ENCODE measurements around the gene PRSS50. TPM values are rescaled to one million over a fixed set of nuclear protein-coding genes. Genes with fewer than 3 reads are reported as not detected.

The PRSS50 gene
- total and polyA plus RNA-seq, 2 donors (not counting 3 experiments of a cell fraction or from before 2014, with no cell fraction given) = not detected

DNA sequence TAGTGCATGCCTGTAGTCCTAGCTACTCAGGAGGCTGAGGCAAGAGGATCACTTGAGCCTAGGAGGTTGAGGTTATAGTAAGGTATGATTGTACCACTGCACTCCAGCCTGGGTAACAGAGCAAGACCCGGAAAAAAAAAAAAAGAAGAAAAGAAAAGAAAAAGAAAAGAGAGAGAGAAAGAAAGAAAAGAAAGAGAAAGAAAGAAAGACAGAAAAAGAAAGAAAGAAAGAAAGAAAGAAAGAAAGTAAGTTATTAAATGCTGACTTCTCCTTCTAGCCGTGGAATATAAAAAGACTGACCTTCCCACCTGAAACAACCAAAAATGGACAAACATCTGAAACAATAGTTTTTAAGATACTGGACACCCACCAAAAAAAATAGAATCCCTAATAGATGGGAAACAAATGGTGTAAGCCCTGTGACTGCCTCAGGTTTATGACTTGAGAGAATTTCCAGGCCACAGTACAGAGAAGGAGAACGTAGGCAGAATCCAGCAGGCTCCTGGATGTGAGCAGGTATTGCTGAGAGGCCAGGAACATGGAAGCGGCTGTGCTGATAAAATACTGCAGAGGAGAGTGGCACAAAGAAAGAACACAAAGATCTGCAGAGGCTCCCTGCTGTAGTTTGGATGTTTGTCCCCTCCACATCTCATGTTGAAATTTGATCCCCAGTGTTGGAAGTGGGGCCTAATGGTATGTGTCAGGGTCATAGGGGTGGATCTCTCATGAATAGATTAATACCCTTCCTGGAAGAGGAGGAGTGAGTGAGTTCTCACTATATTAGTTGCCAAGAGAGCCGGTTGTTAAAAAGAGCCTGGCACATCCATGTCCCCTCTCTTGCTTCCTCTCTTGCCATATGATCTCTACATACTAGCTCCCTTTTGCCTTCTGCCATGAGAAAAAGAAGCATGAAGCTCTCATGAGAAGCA lies 41.8 kb upstream of the PRSS50 start:
- TF ChIP-seq POLR2AphosphoS5 (IDR thresholded peaks at IDR 0.05; ENCODE audit: insufficient read depth, low read depth, low read length) (no peak), JUN (IDR thresholded peaks at IDR 0.05; ENCODE audit: borderline replicate concordance, insufficient read depth, insufficient read length, low read depth) (no peak), FOS (IDR thresholded peaks at IDR 0.05; ENCODE audit: borderline replicate concordance, insufficient read depth, low read length) (no peak), POLR2A (IDR thresholded peaks at IDR 0.05; ENCODE audit: low read depth, low read length) (no peak), EZH2 (IDR thresholded peaks at IDR 0.05; ENCODE audit: borderline replicate concordance, low read depth, low read length, severe bottlenecking) (no peak), MYC (IDR thresholded peaks at IDR 0.05; ENCODE audit: low read depth, low read length) (no peak), GATA2 (IDR thresholded peaks at IDR 0.05; ENCODE audit: insufficient read depth, insufficient read length, low read depth, low read length) (no peak)
- TF ChIP-seq, protein P1, sequence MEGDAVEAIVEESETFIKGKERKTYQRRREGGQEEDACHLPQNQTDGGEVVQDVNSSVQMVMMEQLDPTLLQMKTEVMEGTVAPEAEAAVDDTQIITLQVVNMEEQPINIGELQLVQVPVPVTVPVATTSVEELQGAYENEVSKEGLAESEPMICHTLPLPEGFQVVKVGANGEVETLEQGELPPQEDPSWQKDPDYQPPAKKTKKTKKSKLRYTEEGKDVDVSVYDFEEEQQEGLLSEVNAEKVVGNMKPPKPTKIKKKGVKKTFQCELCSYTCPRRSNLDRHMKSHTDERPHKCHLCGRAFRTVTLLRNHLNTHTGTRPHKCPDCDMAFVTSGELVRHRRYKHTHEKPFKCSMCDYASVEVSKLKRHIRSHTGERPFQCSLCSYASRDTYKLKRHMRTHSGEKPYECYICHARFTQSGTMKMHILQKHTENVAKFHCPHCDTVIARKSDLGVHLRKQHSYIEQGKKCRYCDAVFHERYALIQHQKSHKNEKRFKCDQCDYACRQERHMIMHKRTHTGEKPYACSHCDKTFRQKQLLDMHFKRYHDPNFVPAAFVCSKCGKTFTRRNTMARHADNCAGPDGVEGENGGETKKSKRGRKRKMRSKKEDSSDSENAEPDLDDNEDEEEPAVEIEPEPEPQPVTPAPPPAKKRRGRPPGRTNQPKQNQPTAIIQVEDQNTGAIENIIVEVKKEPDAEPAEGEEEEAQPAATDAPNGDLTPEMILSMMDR (IDR thresholded peaks at IDR 0.05; ENCODE audit: extremely low read depth in 1 of 2, insufficient read depth in 1 of 2, low read depth in 1 of 2, low read length in 2 of 2) = no peak
- TF ChIP-seq, protein P2, sequence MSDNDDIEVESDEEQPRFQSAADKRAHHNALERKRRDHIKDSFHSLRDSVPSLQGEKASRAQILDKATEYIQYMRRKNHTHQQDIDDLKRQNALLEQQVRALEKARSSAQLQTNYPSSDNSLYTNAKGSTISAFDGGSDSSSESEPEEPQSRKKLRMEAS (IDR thresholded peaks at IDR 0.05; ENCODE audit: insufficient read depth, insufficient read length) = no peak
- ChIA-PET POLR2A (no interaction called here), CTCF (no interaction called here)
- intact Hi-C loops (cut with micrococcal nuclease) = no loop called here
- Histone ChIP-seq H3K36me3 (ENCODE audit: control insufficient read depth in 2 of 2, extremely low read depth in 1 of 2, insufficient read depth in 2 of 2, low read length in 2 of 2) (no peaks in the 10 kb centered on the region), H3K27me3 (ENCODE audit: control insufficient read depth in 2 of 2, insufficient read depth in 2 of 2, low read length in 2 of 2) (peaks cover 0 to 14% of the 10 kb centered on the region in 2 experiments), H3K9me3 (replicated peaks; ENCODE audit: control insufficient read depth, insufficient read depth, low read length) (no peaks in the 10 kb centered on the region), H3K4me3 (replicated peaks in 1 of 3; ENCODE audit: insufficient read depth in 1 of 3, low read depth in 1 of 3, low read length in 3 of 3) (no peak overlapping the region), H3K79me2 (ENCODE audit: control insufficient read depth, insufficient read depth, low read length) (no peaks in the 10 kb centered on the region), H3K4me2 (ENCODE audit: insufficient read depth, low read length) (no peak overlapping the region), H2AFZ (ENCODE audit: low read depth, low read length) (no peak overlapping the region), H3K9me1 (replicated peaks; ENCODE audit: control insufficient read depth, extremely low read depth, insufficient read depth, low read length) (no peaks in the 10 kb centered on the region), H3K9ac (replicated peaks; ENCODE audit: extremely low read depth, insufficient read depth, low read length) (no peak overlapping the region), H3K4me1 (ENCODE audit: control insufficient read depth, extremely low read depth, insufficient read depth, low read length) (no peaks in the 10 kb centered on the region), H3K27ac (ENCODE audit: insufficient read depth, low read depth, low read length) (no peak overlapping the region), H4K20me1 (replicated peaks; ENCODE audit: control insufficient read depth, extremely low read depth, insufficient read depth, low read length) (no peaks in the 10 kb centered on the region)
- dilution Hi-C loops (cut with MboI; ENCODE audit: extremely low pct_ligation_motif_present, low sequenced_read_pairs) = no loop called here
- FAIRE-seq (no peak), DNase-seq (ENCODE audit: low read depth, low spot score) (no peak)
- BruUV-seq (replicated peaks) = no TSS peak

All from endothelial cell of umbilical vein (primary cell).